Endothelial cell of umbilical vein (primary cell): ENCODE data around the gene TBK1. TPM values are rescaled to one million over a fixed set of nuclear protein-coding genes. Genes with fewer than 3 reads are reported as not detected.
A peak's percentile ranks its signal among the peaks of the same experiment; 100 is the strongest.

ENCODE experiments used
- BruUV-seq: library from RNA; stranded (reverse); fragments of 400-500 nt; replicated peaks from 2 replicates; lab custom pipeline; 2021; lab: Mats Ljungman, UMichigan
- CTCF ChIA-PET: fragments of 300-600, 350-600 bp; sonication (Branson Sonifier 250); formaldehyde crosslinking; loops from one replicate; lab custom pipeline; 2021; ENCODE audit warnings: antibody characterized with exemption, inconsistent platforms; lab: Charles Lee
- POLR2A ChIA-PET: fragments of 300-600, 350-600 bp; sonication (Branson Sonifier 250); formaldehyde crosslinking; loops from one replicate; lab custom pipeline; 2021; ENCODE audit warnings: antibody characterized with exemption, inconsistent platforms; lab: Charles Lee
- DNase-seq: peaks from one replicate; pipeline ENCODE4 v3.0.0-alpha.2; 2011; ENCODE audit warnings: low read depth, low spot score
- FAIRE-seq: peaks from 2 replicates; lab custom pipeline; 2011; peaks lifted over from hg19 to GRCh38; lab: Jason Lieb, UNC
- H2AFZ ChIP-seq: 2 replicates; pipeline ENCODE4 v1.6.0; 2012; ENCODE audit warnings: low read depth, low read length, control low read depth, inconsistent platforms
- H3K27ac ChIP-seq: 2 replicates; pipeline ENCODE4 v1.5.1; 2011; ENCODE audit warnings: low read depth, mild to moderate bottlenecking, control low read depth, low read length, moderate library complexity; ENCODE audit not compliant: insufficient read depth
- H3K27me3 ChIP-seq, 2 experiments: 2 replicates each; pipeline versions ENCODE4 v1.6.0 to v1.6.1; 2011; ENCODE audit warnings: low read length in 2 of 2, mixed read lengths in 1 of 2; ENCODE audit not compliant: control insufficient read depth in 2 of 2, insufficient read depth in 2 of 2
- H3K36me3 ChIP-seq, 2 experiments: 2 replicates in 1 of 2; 3 replicates in 1 of 2; pipeline ENCODE4 v1.5.1; 2011; ENCODE audit warnings: low read length in 2 of 2, mild to moderate bottlenecking in 1 of 2, moderate library complexity in 1 of 2; ENCODE audit not compliant: control insufficient read depth in 2 of 2, insufficient read depth in 2 of 2; ENCODE audit errors: extremely low read depth in 1 of 2
- H3K4me1 ChIP-seq: 3 replicates; pipeline ENCODE4 v1.5.1; 2011; ENCODE audit warnings: mild to moderate bottlenecking, low read length; ENCODE audit not compliant: control insufficient read depth, insufficient read depth; ENCODE audit errors: extremely low read depth
- H3K4me2 ChIP-seq: 2 replicates; pipeline ENCODE4 v1.6.1; 2011; ENCODE audit warnings: low read length, control low read depth, mixed read lengths; ENCODE audit not compliant: insufficient read depth
- H3K4me3 ChIP-seq, 3 experiments: fragments of 200-600 bp in 1 of 3; sonication (generic), shearing (Covaris generic) in 1 of 3; replicated peaks in 1 of 3; 2 replicates each; pipeline ENCODE4 v1.5.1; 2011 to 2016; ENCODE audit warnings: control low read depth in 3 of 3, low read length in 3 of 3, mild to moderate bottlenecking in 2 of 3, inconsistent platforms in 1 of 3, low read depth in 1 of 3, moderate library complexity in 1 of 3; ENCODE audit not compliant: insufficient read depth in 1 of 3
- H3K79me2 ChIP-seq: 2 replicates; pipeline ENCODE4 v1.6.0; 2012; ENCODE audit warnings: low read length, inconsistent platforms; ENCODE audit not compliant: control insufficient read depth, insufficient read depth
- H3K9ac ChIP-seq: replicated peaks from 2 replicates; pipeline ENCODE3; 2011; ENCODE audit warnings: low read length, control low read depth; ENCODE audit not compliant: insufficient read depth; ENCODE audit errors: extremely low read depth
- H3K9me1 ChIP-seq: replicated peaks from 3 replicates; pipeline ENCODE4 v1.6.0; 2011; ENCODE audit warnings: mild to moderate bottlenecking, low read length; ENCODE audit not compliant: control insufficient read depth, insufficient read depth; ENCODE audit errors: extremely low read depth
- H3K9me3 ChIP-seq: replicated peaks from 2 replicates; pipeline ENCODE4 v1.5.1; 2012; ENCODE audit warnings: low read length, inconsistent platforms; ENCODE audit not compliant: control insufficient read depth, insufficient read depth
- H4K20me1 ChIP-seq: replicated peaks from 2 replicates; pipeline ENCODE3; 2011; ENCODE audit warnings: mild to moderate bottlenecking, low read length; ENCODE audit not compliant: control insufficient read depth, insufficient read depth; ENCODE audit errors: extremely low read depth
- EZH2 ChIP-seq: IDR thresholded peaks from 2 replicates; pipeline ENCODE4 v1.6.1; 2012; ENCODE audit warnings: borderline replicate concordance, low read depth, mild to moderate bottlenecking, moderate library complexity, low read length, inconsistent platforms; ENCODE audit not compliant: severe bottlenecking
- FOS ChIP-seq: IDR thresholded peaks from 2 replicates; pipeline ENCODE4 v1.6.1; 2011; ENCODE audit warnings: mild to moderate bottlenecking, low read length, moderate library complexity, borderline replicate concordance; ENCODE audit not compliant: insufficient read depth
- GATA2 ChIP-seq: IDR thresholded peaks from 2 replicates; pipeline ENCODE4 v1.7.0; 2011; ENCODE audit warnings: low read depth, mild to moderate bottlenecking, moderate library complexity, mixed read lengths, low read length; ENCODE audit not compliant: insufficient read length, insufficient read depth
- JUN ChIP-seq: IDR thresholded peaks from 2 replicates; pipeline ENCODE4 v1.6.1; 2011; ENCODE audit warnings: borderline replicate concordance, low read depth; ENCODE audit not compliant: insufficient read length, insufficient read depth
- MYC ChIP-seq: IDR thresholded peaks from one replicate; pipeline ENCODE4 v1.6.1; 2011; ENCODE audit warnings: mild to moderate bottlenecking, low read depth, low read length
- POLR2A ChIP-seq: IDR thresholded peaks from 2 replicates; pipeline ENCODE4 v1.6.1; 2012; ENCODE audit warnings: low read depth, mild to moderate bottlenecking, control low read depth, low read length
- POLR2AphosphoS5 ChIP-seq: IDR thresholded peaks from 2 replicates; pipeline ENCODE4 v1.6.1; 2012; ENCODE audit warnings: low read depth, mild to moderate bottlenecking, control low read depth, low read length, moderate library complexity; ENCODE audit not compliant: insufficient read depth
- dilution Hi-C: fragments of 300-500 bp; cut with MboI; formaldehyde crosslinking; loops from one replicate; pipeline ENCODE4 v1.15.0; 2019; ENCODE audit warnings: low sequenced_read_pairs; ENCODE audit not compliant: extremely low pct_ligation_motif_present
- intact Hi-C: fragments of 100-400 bp; cut with micrococcal nuclease; formaldehyde crosslinking; loops from one replicate; pipeline ENCODE4 v1.10.0; 2022
- polyA plus RNA-seq, 4 experiments: library from polyadenylated mRNA; depleted of rRNA in 3 of 4; stranded (reverse) in 3 of 4; unstranded in 1 of 4; fragments of >200 nt; gene quantifications; 2 replicates each; pipeline versions ENCODE4 v1.2.1 to v1.2.3, GENCODE V29; 2011 to 2012; ENCODE audit warnings: missing spikeins in 1 of 4
- total RNA-seq: library from RNA; stranded (reverse); gene quantifications from 2 replicates; pipeline ENCODE4 v1.2.3, GENCODE V29; 2021
- TF ChIP-seq, protein P1 (sequence below): IDR thresholded peaks from 2 replicates; pipeline ENCODE4 v1.6.1; 2011; ENCODE audit not compliant: insufficient read depth, insufficient read length
- TF ChIP-seq, protein P2 (sequence below), 2 donors: IDR thresholded peaks; 1 replicate in 1 of 2; 2 replicates in 1 of 2; pipeline ENCODE4 v1.5.1; 2011; ENCODE audit warnings: low read length in 2 of 2, mild to moderate bottlenecking in 2 of 2, moderate library complexity in 2 of 2, control low read depth in 1 of 2, inconsistent platforms in 1 of 2, low read depth in 1 of 2; ENCODE audit not compliant: insufficient read depth in 1 of 2; ENCODE audit errors: extremely low read depth in 1 of 2

TBK1 gene
- total and polyA plus RNA-seq, 2 donors (not counting 3 experiments of a cell fraction or from before 2014, with no cell fraction given) = 8.0 to 28.9 TPM

DNA sequence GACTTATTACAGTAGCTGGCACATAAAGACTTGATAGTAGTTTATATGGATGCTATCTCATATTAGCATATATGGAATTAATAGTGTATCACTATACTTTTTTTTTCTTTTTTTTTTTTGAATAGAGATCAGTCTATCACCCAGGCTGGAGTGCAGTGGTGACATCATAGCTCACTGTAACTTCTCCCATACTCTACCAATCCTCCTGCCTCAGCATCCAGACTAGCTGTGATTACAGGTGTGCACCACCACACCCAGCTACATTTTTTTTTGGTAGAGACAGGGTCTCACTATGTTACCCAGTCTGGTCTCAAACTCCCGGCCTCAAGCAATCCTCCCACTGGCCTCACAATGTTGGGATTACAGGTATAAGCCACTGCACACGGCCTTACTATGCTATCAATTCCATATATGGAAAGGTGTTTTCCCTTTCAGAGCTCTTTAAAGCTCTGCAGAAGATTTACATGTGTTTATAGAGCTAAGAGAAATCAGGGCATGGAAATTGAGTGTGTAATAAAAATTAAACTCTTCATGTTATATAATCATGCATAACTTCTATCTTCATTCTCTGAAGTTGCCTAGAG is 1.8 kb upstream of the TBK1 start:
- intact Hi-C loops (loop anchor here (5.0 kb wide), 1 partner anchor 162 kb away; the partner anchor contains the start of gene RASSF3), dilution Hi-C loops (no loop called here)
- peaks cover 2 to 7% of the 10 kb centered on the region in 2 experiments for H3K36me3 ChIP-seq
- H3K9ac ChIP-seq = no peak overlapping the region
- no peaks in the 10 kb centered on the region for H4K20me1 ChIP-seq
- CTCF ChIA-PET = interaction anchor here (0.9 to 1.5 kb wide), 2 partner anchors 15 to 624 kb away, joined by 3 read pairs; no protein-coding TSS in a partner anchor
- no peak overlapping the region for H2AFZ ChIP-seq
- no peak overlapping the region for H3K4me3 ChIP-seq
- FAIRE-seq = no peak
- no peak overlapping the region for H3K27ac ChIP-seq
- no peaks in the 10 kb centered on the region for H3K9me1 ChIP-seq
- POLR2A ChIA-PET = no interaction called here
- DNase-seq = no peak
- TF ChIP-seq, protein P1, sequence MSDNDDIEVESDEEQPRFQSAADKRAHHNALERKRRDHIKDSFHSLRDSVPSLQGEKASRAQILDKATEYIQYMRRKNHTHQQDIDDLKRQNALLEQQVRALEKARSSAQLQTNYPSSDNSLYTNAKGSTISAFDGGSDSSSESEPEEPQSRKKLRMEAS = no peak
- TF ChIP-seq GATA2 = no peak
- no peak for TF ChIP-seq FOS
- BruUV-seq = no TSS peak
- no peaks in the 10 kb centered on the region for H3K9me3 ChIP-seq
- H3K79me2 ChIP-seq = peaks cover 27% of the 10 kb centered on the region
- H3K4me2 ChIP-seq = no peak overlapping the region
- peaks cover 15% of the 10 kb centered on the region for H3K4me1 ChIP-seq
- H3K27me3 ChIP-seq = no peaks in the 10 kb centered on the region

DNA sequence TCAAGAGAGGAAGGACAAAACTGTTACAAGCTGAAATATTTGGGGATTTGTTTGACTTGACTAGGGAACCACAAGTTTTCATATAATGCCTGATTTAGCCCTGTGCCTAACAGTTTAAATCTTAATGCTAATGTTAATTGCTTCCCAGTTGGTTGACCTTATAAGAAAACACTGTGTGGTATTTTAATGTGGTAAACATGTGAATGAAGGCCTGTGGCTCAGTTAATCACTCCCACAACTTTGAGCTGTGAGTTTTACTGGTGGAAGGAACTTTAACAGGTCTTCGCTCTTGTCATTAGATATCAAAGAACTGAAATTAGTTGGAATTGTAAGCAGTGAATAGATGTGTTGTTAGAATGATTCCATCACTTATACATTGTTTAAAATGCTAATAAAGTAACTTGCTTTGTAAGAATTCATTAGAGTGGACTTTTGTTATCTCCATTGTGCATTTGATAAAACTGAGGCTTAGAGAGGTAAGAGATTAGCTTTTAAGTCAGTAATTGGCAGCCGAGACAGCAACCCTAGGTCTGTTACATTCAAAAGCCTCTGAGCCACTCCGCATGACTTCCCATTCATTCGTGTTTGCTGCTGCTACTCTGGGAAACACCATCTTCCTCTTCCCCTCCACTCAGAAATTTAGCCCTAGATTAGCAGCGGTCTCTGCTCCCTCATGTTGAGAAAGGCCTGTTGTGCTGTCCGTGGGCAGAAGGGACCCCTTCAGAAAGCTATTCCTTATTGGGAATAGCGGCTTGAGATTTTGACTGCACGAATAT is 1.0 kb upstream of the TBK1 start:
- Histone ChIP-seq H3K9ac (peak overlapping the region; percentile 97), H3K9me1 (no peaks in the 10 kb centered on the region), H4K20me1 (no peaks in the 10 kb centered on the region), H3K27ac (no peak overlapping the region), H3K4me2 (peak overlapping the region; percentile 82), H2AFZ (no peak overlapping the region), H3K4me3 (peak overlapping the region; percentile 39 to 100 (median 83)), H3K4me1 (peaks cover 15% of the 10 kb centered on the region), H3K9me3 (no peaks in the 10 kb centered on the region), H3K27me3 (no peaks in the 10 kb centered on the region), H3K79me2 (peaks cover 35% of the 10 kb centered on the region), H3K36me3 (peaks cover under 1 to 2% of the 10 kb centered on the region in 2 experiments)
- intact Hi-C loops (loop anchor here (5.0 kb wide), 1 partner anchor 161 kb away; the partner anchor contains the start of gene RASSF3), dilution Hi-C loops (no loop called here)
- ChIA-PET CTCF (interaction anchor here (0.9 to 1.5 kb wide), 2 partner anchors 16 to 625 kb away, joined by 3 read pairs; no protein-coding TSS in a partner anchor), POLR2A (no interaction called here)
- no TSS peak for BruUV-seq
- no peak for TF ChIP-seq GATA2
- TF ChIP-seq FOS = no peak
- no peak for TF ChIP-seq JUN
- TF ChIP-seq, protein P1 = no peak
- TF ChIP-seq POLR2A = no peak
- TF ChIP-seq MYC = no peak
- no peak for TF ChIP-seq EZH2
- TF ChIP-seq, protein P2, sequence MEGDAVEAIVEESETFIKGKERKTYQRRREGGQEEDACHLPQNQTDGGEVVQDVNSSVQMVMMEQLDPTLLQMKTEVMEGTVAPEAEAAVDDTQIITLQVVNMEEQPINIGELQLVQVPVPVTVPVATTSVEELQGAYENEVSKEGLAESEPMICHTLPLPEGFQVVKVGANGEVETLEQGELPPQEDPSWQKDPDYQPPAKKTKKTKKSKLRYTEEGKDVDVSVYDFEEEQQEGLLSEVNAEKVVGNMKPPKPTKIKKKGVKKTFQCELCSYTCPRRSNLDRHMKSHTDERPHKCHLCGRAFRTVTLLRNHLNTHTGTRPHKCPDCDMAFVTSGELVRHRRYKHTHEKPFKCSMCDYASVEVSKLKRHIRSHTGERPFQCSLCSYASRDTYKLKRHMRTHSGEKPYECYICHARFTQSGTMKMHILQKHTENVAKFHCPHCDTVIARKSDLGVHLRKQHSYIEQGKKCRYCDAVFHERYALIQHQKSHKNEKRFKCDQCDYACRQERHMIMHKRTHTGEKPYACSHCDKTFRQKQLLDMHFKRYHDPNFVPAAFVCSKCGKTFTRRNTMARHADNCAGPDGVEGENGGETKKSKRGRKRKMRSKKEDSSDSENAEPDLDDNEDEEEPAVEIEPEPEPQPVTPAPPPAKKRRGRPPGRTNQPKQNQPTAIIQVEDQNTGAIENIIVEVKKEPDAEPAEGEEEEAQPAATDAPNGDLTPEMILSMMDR (IDR thresholded peaks at IDR 0.05; ENCODE audit: extremely low read depth in 1 of 2, insufficient read depth in 1 of 2, low read depth in 1 of 2, low read length in 2 of 2) = no peak
- TF ChIP-seq POLR2AphosphoS5 = no peak
- DNase-seq = peak; percentile 23
- FAIRE-seq = peak; percentile 47
